ENCODE data around the gene SPAG7. TPM values are rescaled to one million over a fixed set of nuclear protein-coding genes. Genes with fewer than 3 reads are reported as not detected.

SPAG7 gene
- polyA plus RNA-seq, 1 of the 3 experiments (the other 2 are of a cell fraction): 133 TPM

DNA sequence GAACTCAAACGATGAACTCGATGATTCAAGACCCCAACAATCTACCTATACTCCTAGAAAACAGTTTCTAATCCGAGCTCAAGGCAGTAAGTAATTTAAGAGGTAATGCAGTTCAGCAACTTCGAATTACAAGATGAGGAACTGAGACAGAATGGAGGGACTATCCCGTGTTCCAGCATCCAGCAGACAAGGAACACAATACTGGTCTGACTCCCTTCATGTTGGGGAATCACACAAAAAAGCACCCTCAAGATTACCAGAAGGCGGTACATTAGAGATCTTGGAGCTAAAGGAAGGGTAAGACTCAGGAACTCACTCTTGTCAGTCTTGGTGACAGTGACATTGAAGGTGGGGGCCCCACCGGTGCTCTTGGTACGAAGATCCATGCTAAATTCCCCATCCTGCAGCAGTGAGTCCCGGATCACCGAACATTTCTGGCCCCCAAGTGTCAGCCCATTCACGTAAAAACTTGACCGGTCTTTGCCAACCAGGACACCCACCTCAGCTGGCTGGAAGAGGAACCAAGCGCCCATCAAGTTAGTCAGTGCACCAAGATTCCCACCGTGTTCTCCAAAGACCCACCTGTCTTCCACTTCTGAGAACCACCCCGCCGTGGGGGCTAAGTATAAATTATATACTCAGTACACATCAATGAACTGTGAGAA is 21.2 kb downstream of the SPAG7 start:
- ChIA-PET CTCF (interaction anchor here (1.1 to 1.5 kb wide), 3 partner anchors 12 to 55 kb away, joined by 3 to 4 read pairs (median 3); partner anchors contain the start of gene SPAG7), POLR2A (interaction anchor here (0.6 to 4.3 kb wide), 3 partner anchors 17 to 24 kb away, joined by 3 to 32 read pairs (median 3); partner anchors contain the start of gene SPAG7)
- TF ChIP-seq MXI1 (IDR thresholded peaks at IDR 0.05; ENCODE audit: low read depth, low read length) (no peak), POLR2AphosphoS5 (IDR thresholded peaks at IDR 0.05; ENCODE audit: low read depth, low read length) (0 out of 2 replicates have a peak, but pooled peaks have one; percentile 6), EZH2phosphoT487 (IDR thresholded peaks at IDR 0.05; ENCODE audit: borderline replicate concordance, low read depth) (no peak)
- Histone ChIP-seq H3K27ac (ENCODE audit: low read depth in 2 of 2, low read length in 1 of 2) (peak overlapping the region; percentile 97 to 100), H2AFZ (ENCODE audit: low read depth) (no peak overlapping the region), H3K36me3 (replicated peaks in 1 of 2; ENCODE audit: control insufficient read depth in 1 of 2, insufficient read depth in 2 of 2, low read length in 1 of 2) (peaks cover 37 to 40% of the 10 kb centered on the region in 2 experiments), H3K4me1 (ENCODE audit: control insufficient read depth in 1 of 2, insufficient read depth in 2 of 2, low read depth in 1 of 2, low read length in 1 of 2) (peaks cover 25 to 37% of the 10 kb centered on the region in 2 experiments), H3K79me2 (ENCODE audit: insufficient read depth) (peaks cover 82% of the 10 kb centered on the region), H3K9ac (peak overlapping the region; percentile 99), H3K9me3 (no peaks in the 10 kb centered on the region), H3K27me3 (ENCODE audit: insufficient read depth) (no peaks in the 10 kb centered on the region), H3K9me2 (no peaks in the 10 kb centered on the region), H4K20me1 (ENCODE audit: insufficient read depth) (peaks cover 45% of the 10 kb centered on the region), H3K4me3 (ENCODE audit: low read depth in 2 of 2, low read length in 1 of 2) (peak overlapping the region; percentile 79 to 99), H3F3A (replicated peaks; ENCODE audit: insufficient read depth) (peaks cover 74% of the 10 kb centered on the region), H3K4me2 (peak overlapping the region; percentile 98)
- no peak for DNase-seq
- 12% methylated on average over 14 of the region's 16 CpGs for WGBS (ENCODE audit: low lambda C conversion rate)

DNA sequence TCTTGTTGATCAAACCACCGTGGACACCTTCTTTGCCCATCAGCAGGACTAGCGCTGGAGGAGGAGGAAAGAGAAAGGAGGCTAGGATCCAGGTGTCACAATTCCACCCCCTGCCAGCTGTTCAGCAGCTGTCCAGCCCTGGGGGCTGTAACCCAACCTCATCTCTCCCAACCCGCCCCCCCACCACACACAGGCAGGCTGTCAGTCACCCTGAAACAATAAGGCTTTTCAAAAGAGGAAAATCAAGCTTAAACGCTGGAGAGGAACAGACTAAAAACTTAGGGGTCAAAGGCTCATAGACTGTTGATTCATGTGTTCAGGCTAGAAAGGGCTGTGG is 21.7 kb downstream of the SPAG7 start:
- Histone ChIP-seq H3K27me3 (ENCODE audit: insufficient read depth) (no peaks in the 10 kb centered on the region), H3F3A (replicated peaks; ENCODE audit: insufficient read depth) (peaks cover 75% of the 10 kb centered on the region), H3K27ac (ENCODE audit: low read depth in 2 of 2, low read length in 1 of 2) (peak overlapping the region; percentile 63 to 97), H3K4me3 (ENCODE audit: low read depth in 2 of 2, low read length in 1 of 2) (peak overlapping the region; percentile 79 to 99), H3K4me1 (ENCODE audit: control insufficient read depth in 1 of 2, insufficient read depth in 2 of 2, low read depth in 1 of 2, low read length in 1 of 2) (peaks cover 23 to 37% of the 10 kb centered on the region in 2 experiments), H3K9ac (peak overlapping the region; percentile 99), H3K9me3 (no peaks in the 10 kb centered on the region), H3K36me3 (replicated peaks in 1 of 2; ENCODE audit: control insufficient read depth in 1 of 2, insufficient read depth in 2 of 2, low read length in 1 of 2) (peaks cover 37 to 40% of the 10 kb centered on the region in 2 experiments), H4K20me1 (ENCODE audit: insufficient read depth) (peaks cover 45% of the 10 kb centered on the region), H3K4me2 (peak overlapping the region; percentile 98), H2AFZ (ENCODE audit: low read depth) (no peak overlapping the region), H3K9me2 (no peaks in the 10 kb centered on the region), H3K79me2 (ENCODE audit: insufficient read depth) (peaks cover 82% of the 10 kb centered on the region)
- DNase-seq: no peak
- WGBS (ENCODE audit: low lambda C conversion rate): 8% methylated on average over 3 of the region's 4 CpGs
- ChIA-PET CTCF (interaction anchor here (0.5 to 1.5 kb wide), 3 partner anchors 12 to 29 kb away, joined by 3 to 4 read pairs (median 3); partner anchors contain the start of gene SPAG7), POLR2A (interaction anchor here (0.6 to 4.3 kb wide), 3 partner anchors 17 to 24 kb away, joined by 3 to 32 read pairs (median 3); partner anchors contain the start of gene SPAG7)
- TF ChIP-seq, protein P1, sequence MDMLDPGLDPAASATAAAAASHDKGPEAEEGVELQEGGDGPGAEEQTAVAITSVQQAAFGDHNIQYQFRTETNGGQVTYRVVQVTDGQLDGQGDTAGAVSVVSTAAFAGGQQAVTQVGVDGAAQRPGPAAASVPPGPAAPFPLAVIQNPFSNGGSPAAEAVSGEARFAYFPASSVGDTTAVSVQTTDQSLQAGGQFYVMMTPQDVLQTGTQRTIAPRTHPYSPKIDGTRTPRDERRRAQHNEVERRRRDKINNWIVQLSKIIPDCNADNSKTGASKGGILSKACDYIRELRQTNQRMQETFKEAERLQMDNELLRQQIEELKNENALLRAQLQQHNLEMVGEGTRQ (IDR thresholded peaks at IDR 0.05; ENCODE audit: borderline replicate concordance, low read depth, low read length): no peak
- TF ChIP-seq EP300 (IDR thresholded peaks at IDR 0.05; ENCODE audit: borderline replicate concordance in 1 of 2, low read depth in 1 of 2, low read length in 1 of 2): no peak
- TF ChIP-seq FOXM1 (IDR thresholded peaks at IDR 0.05; ENCODE audit: low read depth): no peak
- TF ChIP-seq RFX5 (IDR thresholded peaks at IDR 0.05; ENCODE audit: low read length): no peak
- no peak for TF ChIP-seq RAD21 (IDR thresholded peaks at IDR 0.05; ENCODE audit: low read length)
- no peak for TF ChIP-seq GATA2 (CRISPR knock-in tag; IDR thresholded peaks at IDR 0.05)
- no peak for TF ChIP-seq MEF2A (IDR thresholded peaks at IDR 0.05; ENCODE audit: borderline replicate concordance, low read depth)
- TF ChIP-seq, protein P2, sequence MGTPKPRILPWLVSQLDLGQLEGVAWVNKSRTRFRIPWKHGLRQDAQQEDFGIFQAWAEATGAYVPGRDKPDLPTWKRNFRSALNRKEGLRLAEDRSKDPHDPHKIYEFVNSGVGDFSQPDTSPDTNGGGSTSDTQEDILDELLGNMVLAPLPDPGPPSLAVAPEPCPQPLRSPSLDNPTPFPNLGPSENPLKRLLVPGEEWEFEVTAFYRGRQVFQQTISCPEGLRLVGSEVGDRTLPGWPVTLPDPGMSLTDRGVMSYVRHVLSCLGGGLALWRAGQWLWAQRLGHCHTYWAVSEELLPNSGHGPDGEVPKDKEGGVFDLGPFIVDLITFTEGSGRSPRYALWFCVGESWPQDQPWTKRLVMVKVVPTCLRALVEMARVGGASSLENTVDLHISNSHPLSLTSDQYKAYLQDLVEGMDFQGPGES (IDR thresholded peaks at IDR 0.05; ENCODE audit: low read depth, low read length): no peak
- TF ChIP-seq FOXJ3 (CRISPR knock-in tag; IDR thresholded peaks at IDR 0.05): no peak
- no peak for TF ChIP-seq EZH2phosphoT487 (IDR thresholded peaks at IDR 0.05; ENCODE audit: borderline replicate concordance, low read depth)
- no peak for TF ChIP-seq JUND (IDR thresholded peaks at IDR 0.05)
- no peak; the same call in 1 of the 2 replicates for TF ChIP-seq PBX3 (IDR thresholded peaks at IDR 0.05)
- no peak for TF ChIP-seq SIN3A (IDR thresholded peaks at IDR 0.05; ENCODE audit: borderline replicate concordance, low read depth, low read length)
- TF ChIP-seq, protein P3, sequence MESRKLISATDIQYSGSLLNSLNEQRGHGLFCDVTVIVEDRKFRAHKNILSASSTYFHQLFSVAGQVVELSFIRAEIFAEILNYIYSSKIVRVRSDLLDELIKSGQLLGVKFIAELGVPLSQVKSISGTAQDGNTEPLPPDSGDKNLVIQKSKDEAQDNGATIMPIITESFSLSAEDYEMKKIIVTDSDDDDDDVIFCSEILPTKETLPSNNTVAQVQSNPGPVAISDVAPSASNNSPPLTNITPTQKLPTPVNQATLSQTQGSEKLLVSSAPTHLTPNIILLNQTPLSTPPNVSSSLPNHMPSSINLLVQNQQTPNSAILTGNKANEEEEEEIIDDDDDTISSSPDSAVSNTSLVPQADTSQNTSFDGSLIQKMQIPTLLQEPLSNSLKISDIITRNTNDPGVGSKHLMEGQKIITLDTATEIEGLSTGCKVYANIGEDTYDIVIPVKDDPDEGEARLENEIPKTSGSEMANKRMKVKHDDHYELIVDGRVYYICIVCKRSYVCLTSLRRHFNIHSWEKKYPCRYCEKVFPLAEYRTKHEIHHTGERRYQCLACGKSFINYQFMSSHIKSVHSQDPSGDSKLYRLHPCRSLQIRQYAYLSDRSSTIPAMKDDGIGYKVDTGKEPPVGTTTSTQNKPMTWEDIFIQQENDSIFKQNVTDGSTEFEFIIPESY (IDR thresholded peaks at IDR 0.05; ENCODE audit: borderline replicate concordance, low read depth): no peak
- TF ChIP-seq POLR2AphosphoS5 (IDR thresholded peaks at IDR 0.05; ENCODE audit: low read depth, low read length): no peak; the same call in 1 of the 2 replicates
- TF ChIP-seq, protein P4, sequence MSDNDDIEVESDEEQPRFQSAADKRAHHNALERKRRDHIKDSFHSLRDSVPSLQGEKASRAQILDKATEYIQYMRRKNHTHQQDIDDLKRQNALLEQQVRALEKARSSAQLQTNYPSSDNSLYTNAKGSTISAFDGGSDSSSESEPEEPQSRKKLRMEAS (IDR thresholded peaks at IDR 0.05; ENCODE audit: low read depth): no peak
- no peak for TF ChIP-seq TAF1 (IDR thresholded peaks at IDR 0.05; ENCODE audit: borderline replicate concordance, low read depth, low read length)
- no peak for TF ChIP-seq ELF1 (IDR thresholded peaks at IDR 0.05)
- no peak for TF ChIP-seq CHD2 (IDR thresholded peaks at IDR 0.05; ENCODE audit: low read length, partially characterized antibody)

All from SK-N-SH (cell line).